Neural progenitor cell (in vitro differentiated cells): ENCODE results near the gene PRKCI.

ENCODE experiments used
- EZH2 ChIP-seq: fragments of 200-600 bp; sonication (generic); IDR thresholded peaks from 2 replicates; pipeline ENCODE4 v1.6.1; 2017; ENCODE audit warnings: antibody characterized with exemption, mild to moderate bottlenecking, moderate library complexity
- TF ChIP-seq, protein P1 (sequence below): fragments of 200-600 bp; sonication (generic); IDR thresholded peaks from 2 replicates; pipeline ENCODE4 v1.5.1; 2017; ENCODE audit warnings: antibody characterized with exemption, mild to moderate bottlenecking

DNA sequence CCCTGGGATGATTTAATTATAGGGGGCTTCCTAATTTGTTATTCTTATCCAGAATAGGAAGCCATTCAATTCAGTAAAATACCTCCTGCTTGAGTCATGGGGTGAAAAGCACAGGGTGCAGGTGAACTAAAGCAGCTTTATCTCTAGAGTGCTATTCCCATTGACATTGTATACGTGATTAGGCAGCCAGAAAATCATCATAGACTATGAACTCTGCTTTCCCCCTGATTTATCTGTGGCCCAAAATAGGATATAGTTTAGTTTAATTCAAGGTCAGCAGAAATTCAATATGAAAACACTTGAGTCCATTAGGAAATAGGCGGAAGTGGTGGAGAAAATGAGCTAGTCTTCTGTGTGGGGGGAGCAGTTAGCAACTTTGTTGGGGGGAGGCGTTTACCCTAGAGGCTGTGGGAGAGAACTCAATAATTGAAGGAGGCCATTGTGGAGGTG lies 18.2 kb upstream of the PRKCI start:
- TF ChIP-seq, protein P1, sequence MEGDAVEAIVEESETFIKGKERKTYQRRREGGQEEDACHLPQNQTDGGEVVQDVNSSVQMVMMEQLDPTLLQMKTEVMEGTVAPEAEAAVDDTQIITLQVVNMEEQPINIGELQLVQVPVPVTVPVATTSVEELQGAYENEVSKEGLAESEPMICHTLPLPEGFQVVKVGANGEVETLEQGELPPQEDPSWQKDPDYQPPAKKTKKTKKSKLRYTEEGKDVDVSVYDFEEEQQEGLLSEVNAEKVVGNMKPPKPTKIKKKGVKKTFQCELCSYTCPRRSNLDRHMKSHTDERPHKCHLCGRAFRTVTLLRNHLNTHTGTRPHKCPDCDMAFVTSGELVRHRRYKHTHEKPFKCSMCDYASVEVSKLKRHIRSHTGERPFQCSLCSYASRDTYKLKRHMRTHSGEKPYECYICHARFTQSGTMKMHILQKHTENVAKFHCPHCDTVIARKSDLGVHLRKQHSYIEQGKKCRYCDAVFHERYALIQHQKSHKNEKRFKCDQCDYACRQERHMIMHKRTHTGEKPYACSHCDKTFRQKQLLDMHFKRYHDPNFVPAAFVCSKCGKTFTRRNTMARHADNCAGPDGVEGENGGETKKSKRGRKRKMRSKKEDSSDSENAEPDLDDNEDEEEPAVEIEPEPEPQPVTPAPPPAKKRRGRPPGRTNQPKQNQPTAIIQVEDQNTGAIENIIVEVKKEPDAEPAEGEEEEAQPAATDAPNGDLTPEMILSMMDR, result no peak
- TF ChIP-seq EZH2, result no peak
